ENCODE measurements around the gene COG5. TPM values are rescaled to one million over a fixed set of nuclear protein-coding genes. Genes with fewer than 3 reads are reported as not detected.
A peak's percentile ranks its signal among the peaks of the same experiment; 100 is the strongest.
"Not testable (repeated sequence)": the region's sequence is repeated elsewhere in the genome, so short reads cannot be mapped to it uniquely, and the experiment has no call there.

The COG5 gene
- polyA plus RNA-seq, 4 donors: 28.6 to 39.0 (median 33.1) TPM

DNA sequence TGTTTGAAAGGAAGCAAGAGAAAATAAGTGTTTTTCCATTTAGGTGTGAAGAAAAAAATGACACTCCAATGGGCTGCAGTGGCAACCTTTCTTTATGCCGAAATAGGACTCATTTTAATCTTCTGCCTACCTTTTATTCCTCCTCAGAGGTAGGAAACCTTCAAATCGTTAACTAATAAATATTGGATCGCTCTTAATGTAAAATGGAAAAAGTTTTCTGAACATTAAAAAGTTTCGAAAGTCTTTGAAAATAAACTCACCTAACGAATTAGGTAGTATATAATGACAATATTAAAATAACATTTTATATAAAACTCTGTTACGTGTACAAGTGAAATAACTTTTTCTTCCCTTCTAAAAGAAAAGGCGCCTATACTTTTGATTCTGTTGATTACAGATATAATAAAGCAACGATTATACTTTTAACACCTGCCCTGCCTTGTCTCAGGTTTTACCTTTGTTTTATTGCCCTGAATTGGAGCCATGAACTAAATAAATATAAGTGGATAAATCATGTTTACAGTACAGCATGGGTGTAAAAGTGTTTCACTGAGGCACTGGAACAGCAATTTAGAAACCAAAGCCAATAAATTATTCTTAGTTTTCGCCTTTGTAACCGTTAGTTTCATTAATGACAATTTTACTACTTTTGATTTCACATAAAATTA, 17.1 kb upstream of the COG5 start:
- DNase-seq (ENCODE audit: low read depth in 4 of 4, low spot score in 2 of 4): no peak

- peak in 1 of 4 donors; percentile 55 for DNase-seq (ENCODE audit: low read depth in 4 of 4, low spot score in 2 of 4)
Observed at GRCh38 chr7:107579885-107580715, 16.4 kb upstream of the COG5 start, which contains the start of gene BCAP29. Gene BCAP29 (plus strand): TSS chr7:107580246. CDS start chr7:107580773, 527 bp downstream.

GRCh38 chr7:107579554-107579884, 15.8 kb upstream of the COG5 start:
- no peak for DNase-seq (ENCODE audit: low read depth in 4 of 4, low spot score in 2 of 4)

DNA sequence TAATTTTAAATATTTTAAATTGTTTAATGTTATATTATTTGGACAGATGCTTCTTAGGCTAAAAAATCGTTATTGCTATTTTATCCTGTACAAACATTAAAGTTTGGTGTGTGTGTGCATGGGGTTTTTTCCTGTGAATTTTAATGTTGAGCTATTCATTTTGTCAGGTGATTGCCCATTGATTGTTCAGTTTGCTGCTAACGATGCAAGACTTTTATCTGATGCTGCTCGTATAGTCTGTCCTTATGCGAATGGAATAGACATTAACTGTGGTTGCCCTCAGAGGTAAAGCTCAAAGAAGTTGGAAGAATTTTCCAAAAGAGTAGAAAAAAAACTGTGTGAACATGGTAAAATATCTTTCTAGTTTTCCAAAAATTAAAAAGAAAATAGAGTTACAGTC, 9.8 kb upstream of the COG5 start:
- no peak for DNase-seq (ENCODE audit: low read depth in 4 of 4, low spot score in 2 of 4)

DNA sequence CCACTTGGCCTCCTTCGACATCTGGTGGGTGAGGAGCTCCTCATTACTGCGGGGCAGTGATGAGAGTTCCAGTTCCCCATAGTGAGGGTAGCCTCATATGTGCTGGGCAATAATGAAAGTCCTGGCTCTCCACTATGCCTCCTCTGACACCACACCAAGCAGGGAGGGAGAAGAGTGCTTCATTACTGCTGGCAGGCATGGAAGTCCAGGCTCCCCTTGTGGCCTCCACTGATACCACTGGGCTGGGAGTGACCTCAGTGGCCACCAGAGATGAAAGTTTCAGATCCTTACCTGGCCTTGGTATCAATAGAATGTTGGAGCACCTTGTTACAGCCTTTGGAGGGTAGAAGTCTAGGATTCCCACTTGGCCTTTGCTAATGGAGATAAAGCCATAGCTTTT, 6.6 kb upstream of the COG5 start:
- no peak for DNase-seq (ENCODE audit: low read depth in 4 of 4, low spot score in 2 of 4)

DNA sequence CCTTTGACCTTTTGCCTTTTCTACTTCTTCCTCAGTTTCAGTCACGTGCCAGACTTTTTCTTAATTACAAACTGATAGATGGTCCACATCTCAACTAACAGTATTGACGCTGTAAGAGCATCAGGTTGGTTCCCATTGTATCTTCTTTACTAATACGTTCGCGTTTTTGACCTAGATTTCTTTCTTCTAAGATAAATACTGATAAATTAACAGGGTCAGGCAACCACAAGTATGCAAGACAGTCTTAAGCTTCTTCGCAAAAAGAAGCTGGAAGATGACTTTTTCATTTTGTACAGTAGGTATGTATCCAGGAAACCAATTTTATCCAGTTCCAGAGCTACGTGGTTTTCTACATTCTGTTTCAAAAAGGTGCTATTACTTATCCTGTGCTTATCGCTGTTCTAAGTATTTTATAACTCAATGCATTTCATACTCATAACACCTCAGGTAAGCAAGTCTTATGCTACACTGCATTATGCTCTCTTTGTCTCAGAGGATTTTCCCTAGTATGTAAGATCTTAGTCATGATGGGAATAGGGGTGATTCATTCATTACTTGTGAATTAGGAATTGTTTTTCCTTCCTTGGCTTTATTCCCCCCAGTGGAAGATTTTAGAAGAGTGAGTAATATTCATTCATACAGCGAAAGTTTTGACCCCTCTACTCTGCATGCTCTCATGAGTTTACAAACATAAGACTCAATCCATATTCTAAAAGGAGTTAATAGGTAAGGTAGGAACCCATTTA, 1.0 kb upstream of the COG5 start:
- DNase-seq (ENCODE audit: low read depth in 4 of 4, low spot score in 2 of 4): no peak

- DNase-seq (ENCODE audit: low read depth in 4 of 4, low spot score in 2 of 4): peak in 3 of 4 donors; percentile 53 to 63 (median 56)
Observed at GRCh38 chr7:107563081-107563774, 492 bp downstream of the COG5 start.

DNA sequence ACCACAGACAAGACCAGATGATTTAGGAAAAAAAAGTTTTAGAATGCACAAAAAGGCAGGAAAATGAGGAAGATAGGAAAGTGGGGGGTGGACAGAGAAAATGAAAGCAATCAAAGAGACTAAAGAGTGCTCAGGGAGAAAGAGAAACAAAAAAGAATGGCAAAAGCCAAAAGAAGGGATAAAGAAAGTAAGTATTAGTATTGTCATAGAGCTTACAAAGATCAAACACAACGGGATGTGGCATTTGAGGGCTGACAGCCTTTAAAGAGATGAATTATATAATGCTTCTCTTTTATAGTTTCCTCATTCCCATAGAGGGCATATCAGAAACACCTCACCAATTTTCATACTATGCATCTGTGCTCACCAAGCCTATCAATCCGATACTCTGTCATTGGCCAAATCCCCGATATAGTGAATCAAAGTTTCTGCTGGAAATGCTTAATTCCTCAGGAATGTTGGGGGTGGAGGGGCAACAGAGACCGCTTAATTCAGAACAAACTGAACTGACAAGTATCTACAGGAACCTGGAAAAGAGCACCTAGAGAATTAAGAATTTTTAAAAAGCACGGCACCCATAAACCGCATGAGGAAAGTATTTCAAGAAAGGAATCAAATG, 2.7 kb downstream of the COG5 start:
- no peak for DNase-seq (ENCODE audit: low read depth in 4 of 4, low spot score in 2 of 4)

DNA sequence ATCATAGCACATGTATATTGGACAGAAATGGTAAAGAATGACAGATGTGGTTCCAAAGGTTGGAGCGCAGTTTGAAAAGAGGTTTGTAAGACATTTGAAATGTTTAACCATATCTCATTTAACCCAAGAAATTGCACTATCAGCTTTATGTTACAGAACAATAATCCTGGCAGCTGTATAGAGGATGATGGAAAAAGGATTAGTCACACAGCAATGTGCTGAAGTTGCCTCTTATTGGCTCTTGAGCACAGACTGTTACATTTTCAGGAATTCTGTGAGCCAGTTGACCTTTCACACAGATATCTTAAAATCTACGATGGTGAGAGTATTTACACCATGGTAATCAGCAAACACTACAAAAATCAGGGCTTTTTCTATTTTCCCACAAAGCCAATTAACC, 3.9 kb downstream of the COG5 start:
- no peak for DNase-seq (ENCODE audit: low read depth in 4 of 4, low spot score in 2 of 4)

- DNase-seq (ENCODE audit: low read depth in 4 of 4, low spot score in 2 of 4): no peak
Observed at GRCh38 chr7:107555893-107556292, 7.8 kb downstream of the COG5 start.

DNA sequence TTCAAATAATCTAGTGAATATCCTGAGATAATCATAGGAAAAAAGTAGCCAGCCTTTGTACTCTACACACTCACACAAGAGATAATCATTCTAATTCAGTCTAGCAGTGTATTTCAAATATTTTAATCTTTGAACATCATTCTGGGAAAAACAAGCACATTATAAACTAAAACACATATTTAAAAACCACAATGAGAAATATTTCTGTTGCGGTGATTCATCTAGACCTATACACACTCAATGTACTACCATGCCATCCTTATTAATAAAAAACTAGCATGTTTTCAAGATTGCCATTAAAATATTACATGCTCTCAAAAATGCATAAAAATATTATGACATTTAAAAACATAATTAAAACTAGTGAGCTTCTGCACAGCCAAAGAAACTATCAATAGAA, 11.8 kb downstream of the COG5 start:
- DNase-seq (ENCODE audit: low read depth in 4 of 4, low spot score in 2 of 4): no peak

- DNase-seq (ENCODE audit: low read depth in 4 of 4, low spot score in 2 of 4): no peak
Observed at GRCh38 chr7:107544848-107545591, 18.7 kb downstream of the COG5 start.

- no peak for DNase-seq (ENCODE audit: low read depth in 4 of 4, low spot score in 2 of 4)
Observed at GRCh38 chr7:107543338-107543993, 20.3 kb downstream of the COG5 start.

DNA sequence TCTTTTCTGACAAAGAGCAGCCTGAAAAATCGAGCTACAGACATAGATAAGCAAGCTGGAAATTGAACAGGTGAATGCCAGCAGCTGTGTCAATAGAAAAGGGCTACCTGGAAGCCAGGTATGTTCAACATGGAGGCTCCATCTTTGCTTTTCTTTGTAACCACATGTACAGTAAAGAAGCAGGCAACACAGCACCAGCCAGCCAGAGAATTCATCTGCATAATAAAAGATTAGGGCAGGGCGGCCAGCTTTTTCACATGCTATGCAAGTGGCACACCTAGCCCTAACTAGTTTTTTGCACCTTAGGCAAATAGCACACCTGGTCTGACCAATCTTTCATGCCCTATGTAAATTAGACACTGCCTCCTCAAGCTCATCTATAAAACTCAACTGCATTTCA, 25.7 kb downstream of the COG5 start:
- DNase-seq (ENCODE audit: low read depth in 4 of 4, low spot score in 2 of 4): no peak

DNA sequence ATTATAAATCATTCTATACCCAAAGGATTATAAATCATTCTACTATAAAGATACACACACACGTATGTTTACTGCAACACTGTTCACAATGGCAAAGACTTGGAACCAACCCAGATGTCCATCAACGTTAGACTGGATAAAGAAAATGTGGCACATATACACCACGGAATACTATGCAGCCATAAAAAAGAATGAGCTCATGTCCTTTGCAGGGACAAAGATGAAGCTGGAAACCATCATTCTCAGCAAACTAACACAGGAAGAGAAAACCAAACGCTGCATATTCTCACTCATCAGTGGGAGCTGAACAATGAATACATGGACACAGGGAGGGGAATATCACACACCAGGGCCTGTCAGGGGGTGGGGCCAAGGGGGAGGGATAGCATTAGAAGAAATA, 26.5 kb downstream of the COG5 start:
- DNase-seq (ENCODE audit: low read depth in 4 of 4, low spot score in 2 of 4): not testable (repeated sequence)

GRCh38 chr7:107534139-107534538, 29.6 kb downstream of the COG5 start:
- no peak for DNase-seq (ENCODE audit: low read depth in 4 of 4, low spot score in 2 of 4)

DNA sequence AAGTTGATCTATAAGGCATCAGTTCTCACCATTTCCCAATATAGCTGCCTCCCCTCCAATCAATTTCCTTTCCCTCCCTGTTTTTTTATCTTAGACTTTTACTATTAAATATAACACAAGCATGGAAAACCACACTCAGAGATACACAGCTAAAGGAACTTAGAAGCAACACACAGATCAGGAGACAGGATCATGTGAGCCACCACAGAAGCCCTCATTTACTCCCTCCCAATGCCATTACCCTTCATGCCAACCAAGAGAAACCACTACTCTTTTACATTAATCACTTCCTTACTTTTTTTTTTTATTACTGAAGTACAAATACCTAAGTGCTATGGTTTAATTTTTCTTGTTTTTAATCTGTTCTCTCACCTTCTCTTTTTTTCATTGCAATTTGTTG, 33.0 kb downstream of the COG5 start:
- no peak for DNase-seq (ENCODE audit: low read depth in 4 of 4, low spot score in 2 of 4)

GRCh38 chr7:107528461-107528860, 35.3 kb downstream of the COG5 start:
- DNase-seq (ENCODE audit: low read depth in 4 of 4, low spot score in 2 of 4): no peak

- DNase-seq (ENCODE audit: low read depth in 4 of 4, low spot score in 2 of 4): no peak
Observed at GRCh38 chr7:107527196-107527595, 36.5 kb downstream of the COG5 start.
